ENCODE data around the gene KRT15.

- TF ChIP-seq POLR2AphosphoS5 (IDR thresholded peaks at IDR 0.05; ENCODE audit: low read depth, low read length) = no peak
- no peak for TF ChIP-seq CTCF (IDR thresholded peaks at IDR 0.05)
- no peak for TF ChIP-seq MAX (IDR thresholded peaks at IDR 0.05; ENCODE audit: low read depth)
- no peak for TF ChIP-seq CHD2 (IDR thresholded peaks at IDR 0.05; ENCODE audit: low read length, partially characterized antibody)
- TF ChIP-seq JUND (IDR thresholded peaks at IDR 0.05) = no peak
- TF ChIP-seq USF2 (IDR thresholded peaks at IDR 0.05; ENCODE audit: borderline replicate concordance, low read depth, low read length) = no peak
- TF ChIP-seq PBX3 (IDR thresholded peaks at IDR 0.05) = no peak
Observed at GRCh38 chr17:41505809-41506767, 12.6 kb downstream of the KRT15 start.

Data from SK-N-SH (cell line).